OCI-LY1 (cell line): Measurements from ENCODE around the gene VWA5B1.
"Not testable (repeated sequence)": the region's sequence is repeated elsewhere in the genome, so short reads cannot be mapped to it uniquely, and the experiment has no call there.

Source experiments
- H2AFZ ChIP-seq: fragments of 200-600 bp; sonication (generic), shearing (Covaris generic); 2 replicates; pipeline ENCODE4 v1.6.0; 2014; ENCODE audit warnings: antibody characterized with exemption, mild to moderate bottlenecking, low read length
- H3F3A ChIP-seq: fragments of 200-600 bp; sonication (generic), shearing (Covaris generic); 2 replicates; pipeline ENCODE4 v1.6.0; 2014; ENCODE audit warnings: mild to moderate bottlenecking, antibody characterized with exemption, low read length, moderate library complexity; ENCODE audit not compliant: insufficient read depth
- H3K27ac ChIP-seq: fragments of 200-600 bp; sonication (generic); 2 replicates; pipeline ENCODE4 v1.5.1; 2014; ENCODE audit warnings: low read length, mixed run types, mild to moderate bottlenecking, low read depth; ENCODE audit not compliant: poor library complexity, severe bottlenecking
- H3K27me3 ChIP-seq: fragments of 200-600 bp; sonication (generic); 2 replicates; pipeline ENCODE4 v1.6.0; 2014; ENCODE audit warnings: antibody characterized with exemption, mild to moderate bottlenecking, low read length, moderate library complexity; ENCODE audit not compliant: insufficient read depth
- H3K36me3 ChIP-seq: fragments of 200-600 bp; sonication (generic); 2 replicates; pipeline ENCODE4 v1.6.1; 2014; ENCODE audit warnings: mild to moderate bottlenecking, antibody characterized with exemption, low read length, moderate library complexity, mixed read lengths; ENCODE audit not compliant: insufficient read depth
- H3K4me1 ChIP-seq: fragments of 200-600 bp; sonication (generic); 2 replicates; pipeline ENCODE4 v1.5.1; 2014; ENCODE audit warnings: mild to moderate bottlenecking, low read length, moderate library complexity; ENCODE audit not compliant: insufficient read depth, severe bottlenecking
- H3K4me2 ChIP-seq: fragments of 200-600 bp; sonication (generic), shearing (Covaris generic); 2 replicates; pipeline ENCODE4 v1.6.1; 2014; ENCODE audit warnings: low read length
- H3K4me3 ChIP-seq: fragments of 200-600 bp; sonication (generic); 2 replicates; pipeline ENCODE4 v1.5.1; 2014; ENCODE audit warnings: low read length, low read depth, mild to moderate bottlenecking, mixed read lengths; ENCODE audit not compliant: poor library complexity, severe bottlenecking
- H3K79me2 ChIP-seq: fragments of 200-600 bp; shearing (Covaris generic); 2 replicates; pipeline ENCODE4 v1.6.1; 2016; ENCODE audit warnings: mixed run types, low read length, mixed read lengths; ENCODE audit not compliant: insufficient read depth
- H3K9ac ChIP-seq: fragments of 200-600 bp; sonication (generic), shearing (Covaris generic); 2 replicates; pipeline ENCODE4 v1.6.1; 2014; ENCODE audit warnings: mild to moderate bottlenecking, low read length, mixed read lengths
- H3K9me2 ChIP-seq: fragments of 200-600 bp; sonication (generic), shearing (Covaris generic); 2 replicates; pipeline ENCODE4 v1.6.1; 2014; ENCODE audit warnings: low read depth, mild to moderate bottlenecking, low read length, mixed read lengths
- H3K9me3 ChIP-seq: fragments of 200-600 bp; shearing (Covaris generic); 2 replicates; pipeline ENCODE4 v1.6.1; 2014; ENCODE audit warnings: low read length, mixed read lengths
- H4K20me1 ChIP-seq: fragments of 200-600 bp; sonication (generic), shearing (Covaris generic); 2 replicates; pipeline ENCODE4 v1.6.0; 2016; ENCODE audit warnings: mild to moderate bottlenecking, low read length; ENCODE audit not compliant: insufficient read depth
- EZH2 ChIP-seq: fragments of 200-600 bp; sonication (generic), shearing (Covaris generic); IDR thresholded peaks from 2 replicates; pipeline ENCODE4 v1.8.0; 2017; ENCODE audit warnings: borderline replicate concordance, mixed run types, mild to moderate bottlenecking, antibody characterized with exemption, low read length, moderate library complexity, mixed read lengths
- TF ChIP-seq, protein P1 (sequence below): fragments of 200-600 bp; sonication (generic), shearing (Covaris generic); IDR thresholded peaks from 2 replicates; pipeline ENCODE4 v1.5.1; 2017; ENCODE audit warnings: mild to moderate bottlenecking, antibody characterized with exemption, low read length, moderate library complexity, mixed read lengths

The VWA5B1 gene

DNA sequence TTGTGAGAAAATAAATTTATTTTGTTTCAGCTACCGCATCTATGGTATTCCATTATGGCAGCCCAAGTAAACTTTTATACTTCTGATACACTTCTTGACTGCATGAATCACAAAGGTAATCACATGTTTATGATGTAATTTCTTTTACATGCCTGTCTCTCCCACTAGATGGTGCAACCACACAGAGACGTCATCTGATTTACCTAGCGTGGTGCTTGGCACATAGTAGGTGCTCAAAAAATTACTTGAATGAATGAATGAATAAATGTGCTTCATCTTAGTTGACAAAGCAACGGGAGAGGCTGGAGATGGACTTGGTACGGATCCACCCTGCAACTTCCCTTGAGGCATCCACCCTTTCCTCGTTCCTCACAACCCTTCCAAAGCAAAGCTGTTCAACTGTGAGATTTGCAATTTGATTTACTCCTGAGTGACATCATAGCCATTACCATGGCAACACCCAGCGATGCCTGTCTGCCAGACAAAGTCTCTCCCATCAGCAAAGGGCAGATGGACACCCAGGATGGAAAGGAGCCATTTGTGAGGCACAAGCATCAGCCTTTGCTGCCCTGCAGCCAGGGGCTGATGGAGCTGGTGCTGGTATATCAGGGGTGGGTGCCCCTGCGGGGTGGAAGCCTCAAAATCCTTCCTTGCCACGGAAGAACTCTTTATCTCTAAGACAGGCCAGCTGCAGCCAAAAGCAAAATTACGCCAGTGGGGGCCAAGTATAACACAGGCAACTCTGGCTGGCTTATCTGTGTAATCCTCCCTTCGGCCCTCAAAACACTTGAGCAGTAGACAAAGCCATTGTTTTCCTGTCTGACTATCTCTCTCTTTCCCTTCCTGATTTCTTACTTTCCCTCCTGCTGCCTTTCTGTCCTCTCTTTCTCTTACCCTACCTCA is 18.9 kb upstream of the VWA5B1 start:
- Histone ChIP-seq H3K4me2 (no peak overlapping the region), H2AFZ (no peak overlapping the region), H3F3A (no peaks in the 10 kb centered on the region), H3K27me3 (no peaks in the 10 kb centered on the region; the same call in 1 of the 2 replicates), H3K4me3 (no peak overlapping the region), H3K36me3 (no peaks in the 10 kb centered on the region), H3K79me2 (no peaks in the 10 kb centered on the region), H3K27ac (no peak overlapping the region), H4K20me1 (no peaks in the 10 kb centered on the region), H3K9ac (no peak overlapping the region), H3K9me3 (no peaks in the 10 kb centered on the region), H3K4me1 (no peaks in the 10 kb centered on the region), H3K9me2 (no peaks in the 10 kb centered on the region)
- TF ChIP-seq EZH2: no peak
- TF ChIP-seq, protein P1, sequence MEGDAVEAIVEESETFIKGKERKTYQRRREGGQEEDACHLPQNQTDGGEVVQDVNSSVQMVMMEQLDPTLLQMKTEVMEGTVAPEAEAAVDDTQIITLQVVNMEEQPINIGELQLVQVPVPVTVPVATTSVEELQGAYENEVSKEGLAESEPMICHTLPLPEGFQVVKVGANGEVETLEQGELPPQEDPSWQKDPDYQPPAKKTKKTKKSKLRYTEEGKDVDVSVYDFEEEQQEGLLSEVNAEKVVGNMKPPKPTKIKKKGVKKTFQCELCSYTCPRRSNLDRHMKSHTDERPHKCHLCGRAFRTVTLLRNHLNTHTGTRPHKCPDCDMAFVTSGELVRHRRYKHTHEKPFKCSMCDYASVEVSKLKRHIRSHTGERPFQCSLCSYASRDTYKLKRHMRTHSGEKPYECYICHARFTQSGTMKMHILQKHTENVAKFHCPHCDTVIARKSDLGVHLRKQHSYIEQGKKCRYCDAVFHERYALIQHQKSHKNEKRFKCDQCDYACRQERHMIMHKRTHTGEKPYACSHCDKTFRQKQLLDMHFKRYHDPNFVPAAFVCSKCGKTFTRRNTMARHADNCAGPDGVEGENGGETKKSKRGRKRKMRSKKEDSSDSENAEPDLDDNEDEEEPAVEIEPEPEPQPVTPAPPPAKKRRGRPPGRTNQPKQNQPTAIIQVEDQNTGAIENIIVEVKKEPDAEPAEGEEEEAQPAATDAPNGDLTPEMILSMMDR: no peak

DNA sequence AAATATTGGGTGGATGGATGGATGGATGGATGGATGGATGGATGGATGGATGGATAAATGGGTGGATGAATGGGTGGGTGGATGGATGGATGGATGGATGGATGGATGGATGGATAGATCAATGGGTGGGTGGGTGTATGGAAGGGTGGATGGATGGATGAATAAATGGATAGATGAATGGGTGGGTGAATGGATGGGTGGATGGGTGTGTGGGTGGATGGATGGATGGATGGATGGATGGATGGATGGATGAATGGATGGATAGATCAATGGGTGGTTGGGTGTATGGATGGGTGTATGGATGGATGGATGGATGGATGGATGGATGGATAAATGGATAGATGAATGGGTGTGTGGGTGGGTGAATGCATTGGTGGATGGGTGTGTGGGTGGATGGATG is 17.0 kb upstream of the VWA5B1 start:
- not testable (repeated sequence) for H3K4me2 ChIP-seq, H3F3A ChIP-seq, H3K36me3 ChIP-seq, H3K27me3 ChIP-seq, H3K9me2 ChIP-seq, H3K79me2 ChIP-seq, H4K20me1 ChIP-seq, H3K4me1 ChIP-seq, H3K9ac ChIP-seq, H3K9me3 ChIP-seq, H3K27ac ChIP-seq, H2AFZ ChIP-seq, H3K4me3 ChIP-seq

- no peaks in the 10 kb centered on the region for H3K9me3 ChIP-seq
- H3K9me2 ChIP-seq: no peaks in the 10 kb centered on the region
- no peaks in the 10 kb centered on the region for H3K4me1 ChIP-seq
- no peak overlapping the region for H3K9ac ChIP-seq
- no peaks in the 10 kb centered on the region for H4K20me1 ChIP-seq
- H3K4me2 ChIP-seq: no peak overlapping the region
- H3F3A ChIP-seq: no peaks in the 10 kb centered on the region
- H2AFZ ChIP-seq: no peak overlapping the region
- H3K27me3 ChIP-seq: peaks cover 7% of the 10 kb centered on the region
- H3K4me3 ChIP-seq: no peak overlapping the region
- no peak overlapping the region for H3K27ac ChIP-seq
- H3K79me2 ChIP-seq: no peaks in the 10 kb centered on the region
- TF ChIP-seq, protein P1: no peak
- TF ChIP-seq EZH2: no peak
- H3K36me3 ChIP-seq: no peaks in the 10 kb centered on the region
Measured at GRCh38 chr1:20275319-20275925, 15.3 kb upstream of the VWA5B1 start.
